PC-3 (cell line): ENCODE results near the gene TSPAN33.

Experiments used
- EZH2 ChIP-seq: fragments of 300-600 bp; sonication (generic); IDR thresholded peaks from one replicate; pipeline ENCODE4 v1.6.1; 2017; ENCODE audit warnings: antibody characterized with exemption, mild to moderate bottlenecking, low read length; ENCODE audit not compliant: unreplicated experiment
- TF ChIP-seq, protein P1 (sequence below): fragments of 300-600 bp; sonication (generic); conservative IDR thresholded peaks from 2 replicates; pipeline ENCODE4 v1.5.1; 2017; ENCODE audit warnings: antibody characterized with exemption, low read depth, mild to moderate bottlenecking, low read length

DNA sequence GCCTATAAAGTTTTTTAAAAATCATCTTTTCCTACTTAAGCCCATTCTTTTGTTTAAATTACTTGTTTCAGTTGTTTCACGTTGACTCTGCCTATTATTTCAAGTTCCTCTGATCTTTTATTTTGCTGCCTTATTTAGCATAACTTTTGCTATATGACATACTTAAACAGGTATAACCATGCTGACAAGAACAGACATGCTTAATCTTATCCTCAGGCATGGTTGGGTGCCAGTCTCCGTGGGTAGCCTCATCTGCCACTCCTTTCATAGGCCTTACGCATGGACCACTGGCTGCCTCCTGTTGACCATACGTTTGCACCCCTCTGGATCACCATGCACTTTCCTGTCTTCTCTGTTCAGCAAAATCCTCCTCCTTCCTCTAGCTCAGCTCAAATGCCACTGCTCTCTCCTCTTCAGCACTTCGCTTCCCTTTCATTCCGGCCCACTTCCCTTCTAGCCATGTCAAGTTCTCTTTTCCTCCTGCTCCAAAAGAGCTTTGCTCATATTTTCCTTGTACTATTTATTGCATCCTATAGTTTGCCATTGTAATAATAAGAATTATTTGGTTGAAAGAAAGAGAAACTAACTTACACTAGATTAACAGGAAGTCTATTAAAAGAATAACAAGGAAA is 10.0 kb upstream of the TSPAN33 start:
- TF ChIP-seq, protein P1, sequence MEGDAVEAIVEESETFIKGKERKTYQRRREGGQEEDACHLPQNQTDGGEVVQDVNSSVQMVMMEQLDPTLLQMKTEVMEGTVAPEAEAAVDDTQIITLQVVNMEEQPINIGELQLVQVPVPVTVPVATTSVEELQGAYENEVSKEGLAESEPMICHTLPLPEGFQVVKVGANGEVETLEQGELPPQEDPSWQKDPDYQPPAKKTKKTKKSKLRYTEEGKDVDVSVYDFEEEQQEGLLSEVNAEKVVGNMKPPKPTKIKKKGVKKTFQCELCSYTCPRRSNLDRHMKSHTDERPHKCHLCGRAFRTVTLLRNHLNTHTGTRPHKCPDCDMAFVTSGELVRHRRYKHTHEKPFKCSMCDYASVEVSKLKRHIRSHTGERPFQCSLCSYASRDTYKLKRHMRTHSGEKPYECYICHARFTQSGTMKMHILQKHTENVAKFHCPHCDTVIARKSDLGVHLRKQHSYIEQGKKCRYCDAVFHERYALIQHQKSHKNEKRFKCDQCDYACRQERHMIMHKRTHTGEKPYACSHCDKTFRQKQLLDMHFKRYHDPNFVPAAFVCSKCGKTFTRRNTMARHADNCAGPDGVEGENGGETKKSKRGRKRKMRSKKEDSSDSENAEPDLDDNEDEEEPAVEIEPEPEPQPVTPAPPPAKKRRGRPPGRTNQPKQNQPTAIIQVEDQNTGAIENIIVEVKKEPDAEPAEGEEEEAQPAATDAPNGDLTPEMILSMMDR: no peak
- TF ChIP-seq EZH2: no peak
